Karpas-422 (cell line): ENCODE data around the gene KCNMB2. TPM values are rescaled to one million over a fixed set of nuclear protein-coding genes. Genes with fewer than 3 reads are reported as not detected.

Source experiments
- DNase-seq: peaks from one replicate; pipeline ENCODE4 v3.0.0-alpha.2; 2015
- H2AFZ ChIP-seq: fragments of 200-600 bp; sonication (generic); 2 replicates; pipeline ENCODE4 v1.6.1; 2014; ENCODE audit warnings: antibody characterized with exemption, low read length, mixed read lengths
- H3K27ac ChIP-seq: fragments of 200-600 bp; sonication (generic); 2 replicates; pipeline ENCODE4 v1.5.1; 2014; ENCODE audit warnings: mild to moderate bottlenecking, low read length, moderate library complexity
- H3K27me3 ChIP-seq: fragments of 200-600 bp; sonication (generic); 2 replicates; pipeline ENCODE4 v1.6.1; 2014; ENCODE audit warnings: low read length, mixed read lengths
- H3K36me3 ChIP-seq: fragments of 200-600 bp; sonication (generic); 2 replicates; pipeline ENCODE4 v1.6.1; 2014; ENCODE audit warnings: low read length, mixed read lengths; ENCODE audit not compliant: insufficient read depth
- H3K4me1 ChIP-seq: fragments of 200-600 bp; sonication (generic); 2 replicates; pipeline ENCODE4 v1.6.1; 2014; ENCODE audit warnings: mild to moderate bottlenecking, low read length, mixed read lengths
- H3K4me2 ChIP-seq: fragments of 200-600 bp; sonication (generic); 2 replicates; pipeline ENCODE4 v1.6.1; 2014; ENCODE audit warnings: low read length, low read depth, mild to moderate bottlenecking; ENCODE audit not compliant: poor library complexity, severe bottlenecking
- H3K4me3 ChIP-seq: fragments of 200-600 bp; sonication (generic); 2 replicates; pipeline ENCODE4 v1.5.1; 2014; ENCODE audit warnings: mild to moderate bottlenecking, antibody characterized with exemption, low read length, mixed read lengths
- H3K79me2 ChIP-seq: fragments of 200-600 bp; sonication (generic); 2 replicates; pipeline ENCODE4 v1.6.1; 2014; ENCODE audit warnings: mild to moderate bottlenecking, low read length, mixed read lengths
- H3K9ac ChIP-seq: fragments of 200-600 bp; sonication (generic); 2 replicates; pipeline ENCODE4 v1.6.0; 2014; ENCODE audit warnings: low read length
- H3K9me2 ChIP-seq: fragments of 200-600 bp; sonication (generic), shearing (Covaris generic); replicated peaks from 2 replicates; pipeline ENCODE4 v1.6.0; 2014; ENCODE audit warnings: mild to moderate bottlenecking, low read length, moderate library complexity; ENCODE audit not compliant: insufficient read depth
- H3K9me3 ChIP-seq: fragments of 300-700, 200-600 bp; sonication (generic); 2 replicates; pipeline ENCODE4 v1.6.1; 2014; ENCODE audit warnings: low read length, mixed read lengths
- H4K20me1 ChIP-seq: fragments of 200-600 bp; sonication (generic); 2 replicates; pipeline ENCODE4 v1.6.1; 2014; ENCODE audit warnings: mild to moderate bottlenecking, antibody characterized with exemption, low read length, low read depth; ENCODE audit not compliant: insufficient read depth
- total RNA-seq: library from RNA; depleted of rRNA; stranded (reverse); fragments of >200 nt; shearing (Covaris generic); gene quantifications from 2 replicates; pipeline ENCODE4 v1.2.3, GENCODE V29; 2014; ENCODE audit warnings: low replicate concordance

Gene KCNMB2
- total RNA-seq, 1 experiment from 2014 or later = not detected

- Histone ChIP-seq H2AFZ (no peak overlapping the region), H3K27me3 (no peaks in the 10 kb centered on the region), H3K9me3 (no peaks in the 10 kb centered on the region), H4K20me1 (no peaks in the 10 kb centered on the region), H3K9ac (no peak overlapping the region), H3K4me2 (no peak overlapping the region), H3K4me3 (no peak overlapping the region), H3K27ac (no peak overlapping the region), H3K4me1 (no peaks in the 10 kb centered on the region), H3K9me2 (no peaks in the 10 kb centered on the region; the same call in 1 of the 2 replicates), H3K36me3 (no peaks in the 10 kb centered on the region), H3K79me2 (no peaks in the 10 kb centered on the region)
- no peak for DNase-seq
These were observed 273.9 kb downstream of the KCNMB2 start for GRCh38 chr3:178810181-178810580.

- 0 out of 2 replicates have a peak, but pooled peaks cover 3% of the 10 kb centered on the region for H3K27me3 ChIP-seq
- DNase-seq = no peak
- H3K9me3 ChIP-seq = no peaks in the 10 kb centered on the region
- no peaks in the 10 kb centered on the region for H3K4me1 ChIP-seq
- H3K9ac ChIP-seq = no peak overlapping the region
- 0 out of 2 replicates have a peak, but pooled peaks cover 4% of the 10 kb centered on the region for H3K9me2 ChIP-seq
- H3K36me3 ChIP-seq = no peaks in the 10 kb centered on the region
- H3K4me2 ChIP-seq = no peak overlapping the region
- no peak overlapping the region for H2AFZ ChIP-seq
- no peak overlapping the region for H3K4me3 ChIP-seq
- H3K27ac ChIP-seq = no peak overlapping the region
- H3K79me2 ChIP-seq = no peaks in the 10 kb centered on the region
- no peaks in the 10 kb centered on the region for H4K20me1 ChIP-seq
These were observed 286.5 kb downstream of the KCNMB2 start for GRCh38 chr3:178822722-178823121.

GRCh38 chr3:178823150-178823549 is 286.9 kb downstream of the KCNMB2 start:
- Histone ChIP-seq H3K9me3 (no peaks in the 10 kb centered on the region), H3K27ac (no peak overlapping the region), H3K4me2 (no peak overlapping the region), H3K36me3 (no peaks in the 10 kb centered on the region), H3K4me1 (no peaks in the 10 kb centered on the region), H3K9ac (no peak overlapping the region), H3K27me3 (0 out of 2 replicates have a peak, but pooled peaks cover 3% of the 10 kb centered on the region), H3K9me2 (0 out of 2 replicates have a peak, but pooled peaks cover 4% of the 10 kb centered on the region), H4K20me1 (no peaks in the 10 kb centered on the region), H3K4me3 (no peak overlapping the region), H2AFZ (no peak overlapping the region), H3K79me2 (no peaks in the 10 kb centered on the region)
- DNase-seq = no peak

- DNase-seq = no peak
- H3K9me3 ChIP-seq = no peaks in the 10 kb centered on the region
- no peak overlapping the region for H3K9ac ChIP-seq
- H3K4me1 ChIP-seq = no peaks in the 10 kb centered on the region
- H3K36me3 ChIP-seq = no peaks in the 10 kb centered on the region
- 0 out of 2 replicates have a peak, but pooled peaks cover 4% of the 10 kb centered on the region for H3K9me2 ChIP-seq
- no peaks in the 10 kb centered on the region for H4K20me1 ChIP-seq
- H3K27ac ChIP-seq = no peak overlapping the region
- no peaks in the 10 kb centered on the region for H3K79me2 ChIP-seq
- H2AFZ ChIP-seq = no peak overlapping the region
- H3K4me2 ChIP-seq = no peak overlapping the region
- H3K27me3 ChIP-seq = 0 out of 2 replicates have a peak, but pooled peaks cover 3% of the 10 kb centered on the region
- H3K4me3 ChIP-seq = no peak overlapping the region
These were observed 287.5 kb downstream of the KCNMB2 start for GRCh38 chr3:178823591-178824246.

DNA sequence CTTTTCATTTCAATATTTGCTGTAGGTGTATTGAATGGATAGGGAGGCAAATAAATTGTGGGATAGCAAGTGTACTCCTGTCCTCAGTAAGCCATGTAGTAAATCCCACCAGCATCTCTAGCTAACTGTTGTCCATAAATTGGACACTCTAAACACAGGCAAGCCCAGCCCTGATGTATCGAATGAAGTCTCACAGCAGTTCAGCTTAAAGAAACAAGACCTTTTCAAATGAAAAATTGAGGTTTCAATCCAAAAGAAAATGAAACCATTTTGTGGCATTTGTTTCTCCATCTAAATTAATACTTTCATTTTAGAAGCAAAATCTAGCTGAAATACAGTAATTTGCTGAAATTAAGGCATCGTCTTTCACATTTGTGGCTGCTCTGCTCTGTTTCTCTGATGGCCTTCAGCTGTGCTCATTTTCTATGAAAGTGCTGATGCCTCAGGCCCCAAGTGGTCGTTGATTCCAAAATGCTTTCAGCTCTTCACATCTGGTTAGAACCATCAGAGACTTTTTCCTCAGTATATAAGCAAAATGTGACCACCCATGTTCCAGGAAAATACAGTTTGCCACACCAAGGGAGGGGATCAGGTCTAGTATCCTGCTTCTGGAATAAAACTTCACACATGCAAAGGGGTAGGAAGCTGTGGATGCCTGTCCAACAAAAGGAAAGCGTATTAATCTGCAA is 290.3 kb downstream of the KCNMB2 start:
- Histone ChIP-seq H3K27me3 (no peaks in the 10 kb centered on the region), H3K4me3 (no peak overlapping the region), H3K9me3 (no peaks in the 10 kb centered on the region), H2AFZ (no peak overlapping the region), H3K36me3 (no peaks in the 10 kb centered on the region), H3K79me2 (no peaks in the 10 kb centered on the region), H4K20me1 (no peaks in the 10 kb centered on the region), H3K27ac (no peak overlapping the region), H3K9ac (no peak overlapping the region), H3K9me2 (no peaks in the 10 kb centered on the region), H3K4me1 (no peaks in the 10 kb centered on the region), H3K4me2 (no peak overlapping the region)
- no peak for DNase-seq

DNA sequence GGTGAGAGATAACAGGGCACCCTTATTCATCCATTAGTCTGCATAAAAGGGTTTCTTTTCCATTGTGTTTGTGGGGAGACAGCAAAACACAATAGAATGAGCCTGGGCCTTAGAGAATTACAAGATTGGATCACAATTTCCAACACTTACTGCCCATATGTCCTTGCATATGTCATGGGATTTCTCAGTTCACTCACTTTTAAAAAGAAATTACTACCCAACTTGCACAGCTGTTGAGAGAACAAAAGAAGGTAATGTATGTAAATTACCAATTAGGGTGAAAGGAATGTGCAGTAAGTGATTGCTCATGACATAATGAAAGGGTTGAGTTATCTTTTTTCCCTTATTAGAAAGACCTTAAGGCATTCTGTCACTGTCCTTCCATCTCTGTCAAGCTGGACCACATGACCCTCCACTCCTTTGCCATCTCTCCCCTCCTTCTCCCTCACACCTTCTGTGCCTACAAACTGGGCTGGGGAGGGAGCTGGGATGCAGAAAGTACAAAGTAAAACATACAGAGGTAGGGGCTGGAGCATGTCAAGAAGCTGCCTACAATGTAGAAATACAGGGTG is 291.1 kb downstream of the KCNMB2 start:
- H3K27ac ChIP-seq = no peak overlapping the region
- H3K4me1 ChIP-seq = no peaks in the 10 kb centered on the region

DNA sequence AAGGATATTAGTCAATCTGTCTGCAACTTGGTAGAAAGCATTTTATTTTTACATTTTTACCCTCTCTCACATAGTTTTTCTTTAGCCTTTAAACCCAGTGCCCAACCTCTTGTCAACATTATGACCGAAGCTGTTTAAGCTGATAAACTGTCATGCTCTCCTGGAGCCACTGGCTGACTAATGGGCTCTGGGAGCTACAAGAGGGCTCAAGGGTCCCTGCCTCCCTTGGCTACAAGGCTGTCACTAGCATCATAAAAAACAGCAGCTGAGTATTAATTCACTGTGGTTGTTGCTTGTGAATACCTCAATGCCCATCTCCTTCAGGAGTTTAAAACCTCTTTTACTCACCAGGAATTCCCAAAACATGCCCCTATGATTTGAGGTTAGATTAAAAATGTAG is 297.5 kb downstream of the KCNMB2 start:
- Histone ChIP-seq H3K36me3 (no peaks in the 10 kb centered on the region), H3K79me2 (no peaks in the 10 kb centered on the region), H3K4me2 (no peak overlapping the region), H3K4me3 (no peak overlapping the region), H3K27ac (no peak overlapping the region), H3K9ac (no peak overlapping the region), H2AFZ (no peak overlapping the region), H3K27me3 (no peaks in the 10 kb centered on the region), H3K9me3 (no peaks in the 10 kb centered on the region), H3K9me2 (no peaks in the 10 kb centered on the region), H4K20me1 (no peaks in the 10 kb centered on the region), H3K4me1 (no peaks in the 10 kb centered on the region)
- DNase-seq = no peak

More for the DNA sequence above, 291.1 kb downstream of the KCNMB2 start:
- Histone ChIP-seq H3K9ac (no peak overlapping the region), H3K9me3 (no peaks in the 10 kb centered on the region), H2AFZ (no peak overlapping the region), H3K79me2 (no peaks in the 10 kb centered on the region), H3K9me2 (no peaks in the 10 kb centered on the region), H4K20me1 (no peaks in the 10 kb centered on the region), H3K4me2 (no peak overlapping the region), H3K4me3 (no peak overlapping the region), H3K36me3 (no peaks in the 10 kb centered on the region), H3K27me3 (no peaks in the 10 kb centered on the region)
- no peak for DNase-seq

DNA sequence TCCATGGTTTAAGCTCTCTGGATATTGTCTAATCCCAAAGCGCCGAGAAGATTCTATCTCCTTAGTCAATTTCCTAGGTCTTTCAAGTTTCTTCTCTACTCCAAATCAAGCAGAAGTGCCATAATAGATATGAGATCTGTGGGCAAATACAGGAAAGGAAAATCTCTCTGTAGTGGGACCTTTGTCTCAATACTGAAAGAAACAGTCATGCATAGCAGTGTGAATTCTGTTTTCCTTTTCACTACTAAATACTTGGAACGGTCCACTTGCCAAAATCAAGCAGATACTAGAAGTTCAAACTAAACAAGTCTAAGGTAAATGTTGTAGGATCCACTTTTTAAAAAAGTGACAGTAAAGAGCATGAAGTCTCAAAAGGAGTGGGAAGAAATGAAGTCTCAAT is 298.8 kb downstream of the KCNMB2 start:
- Histone ChIP-seq H3K27ac (no peak overlapping the region), H3K9me2 (no peaks in the 10 kb centered on the region), H3K27me3 (no peaks in the 10 kb centered on the region), H4K20me1 (no peaks in the 10 kb centered on the region), H3K4me3 (no peak overlapping the region), H3K9me3 (no peaks in the 10 kb centered on the region), H3K79me2 (no peaks in the 10 kb centered on the region), H3K4me2 (no peak overlapping the region), H3K36me3 (no peaks in the 10 kb centered on the region), H3K9ac (no peak overlapping the region), H3K4me1 (no peaks in the 10 kb centered on the region), H2AFZ (no peak overlapping the region)
- DNase-seq = no peak
